ENCODE measurements around the gene VSTM2B.

VSTM2B gene

DNA sequence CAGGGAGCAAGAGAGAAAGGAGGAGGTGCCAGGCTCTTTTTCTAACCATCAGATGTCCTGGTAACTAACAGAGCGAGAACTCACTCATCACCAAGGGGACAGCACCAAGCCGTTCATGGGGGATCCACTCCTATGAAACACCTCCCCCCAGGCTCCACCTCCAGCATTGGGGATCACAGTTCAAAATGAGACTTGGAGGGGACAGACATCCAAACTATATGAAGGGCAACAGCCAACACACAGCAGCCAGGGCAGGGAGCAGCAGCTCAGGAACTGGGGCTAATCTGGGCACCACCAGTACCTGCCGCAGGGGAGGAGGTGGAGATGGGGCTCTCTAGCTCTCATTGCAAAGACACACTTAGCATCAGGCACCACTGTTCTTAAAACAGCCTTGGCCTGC, 34.3 kb upstream of the VSTM2B start:
- Histone ChIP-seq H3K4me1 (ENCODE audit: control insufficient read depth in 2 of 2, insufficient read depth in 1 of 2, low read depth in 1 of 2, low read length in 2 of 2) (no peaks in the 10 kb centered on the region), H3K4me2 (ENCODE audit: insufficient read depth, low read length, poor library complexity, severe bottlenecking) (no peak overlapping the region), H3K18ac (ENCODE audit: low read length) (no peak overlapping the region), H3K23ac (ENCODE audit: low read depth, low read length, poor library complexity) (no peak overlapping the region), H4K8ac (ENCODE audit: low read depth, low read length) (no peak overlapping the region), H3K36me3 (replicated peaks in 1 of 2; ENCODE audit: control insufficient read depth in 2 of 2, insufficient read depth in 2 of 2, low read length in 2 of 2) (no peaks in the 10 kb centered on the region), H3K9me3 (replicated peaks in 1 of 2; ENCODE audit: control insufficient read depth in 2 of 2, insufficient read depth in 1 of 2, low read depth in 1 of 2, low read length in 2 of 2) (no peaks in the 10 kb centered on the region), H3K79me1 (ENCODE audit: low read depth, low read length) (no peaks in the 10 kb centered on the region), H3K4ac (ENCODE audit: low read length) (no peak overlapping the region), H2BK5ac (ENCODE audit: low read length) (no peak overlapping the region), H3K4me3 (ENCODE audit: low read length in 2 of 2) (no peak overlapping the region), H3K27ac (replicated peaks; ENCODE audit: low read length) (no peak overlapping the region), H2AK5ac (ENCODE audit: low read depth, low read length) (no peak overlapping the region), H3K14ac (ENCODE audit: low read length) (no peak overlapping the region), H3K27me3 (ENCODE audit: control insufficient read depth in 3 of 3, insufficient read depth in 3 of 3, low read depth in 1 of 3, low read length in 3 of 3) (peaks cover 0 to 6% (median 0%) of the 10 kb centered on the region in 3 experiments), H2BK120ac (ENCODE audit: low read depth, low read length) (no peak overlapping the region), H2AFZ (ENCODE audit: low read length) (no peak overlapping the region), H3K9ac (ENCODE audit: low read depth, low read length, poor library complexity) (no peak overlapping the region), H2BK12ac (ENCODE audit: low read length) (no peak overlapping the region), H4K91ac (ENCODE audit: low read depth, low read length, poor library complexity) (no peak overlapping the region), H2BK15ac (ENCODE audit: low read length) (no peak overlapping the region)
- no CpG with 5 or more reads among the region's 3 CpGs for WGBS, 2 donors (ENCODE audit: extremely low coverage in 2 of 2, insufficient read length in 2 of 2, insufficient replicate concordance in 1 of 2)
- no peak for DNase-seq (ENCODE audit: low spot score)

DNA sequence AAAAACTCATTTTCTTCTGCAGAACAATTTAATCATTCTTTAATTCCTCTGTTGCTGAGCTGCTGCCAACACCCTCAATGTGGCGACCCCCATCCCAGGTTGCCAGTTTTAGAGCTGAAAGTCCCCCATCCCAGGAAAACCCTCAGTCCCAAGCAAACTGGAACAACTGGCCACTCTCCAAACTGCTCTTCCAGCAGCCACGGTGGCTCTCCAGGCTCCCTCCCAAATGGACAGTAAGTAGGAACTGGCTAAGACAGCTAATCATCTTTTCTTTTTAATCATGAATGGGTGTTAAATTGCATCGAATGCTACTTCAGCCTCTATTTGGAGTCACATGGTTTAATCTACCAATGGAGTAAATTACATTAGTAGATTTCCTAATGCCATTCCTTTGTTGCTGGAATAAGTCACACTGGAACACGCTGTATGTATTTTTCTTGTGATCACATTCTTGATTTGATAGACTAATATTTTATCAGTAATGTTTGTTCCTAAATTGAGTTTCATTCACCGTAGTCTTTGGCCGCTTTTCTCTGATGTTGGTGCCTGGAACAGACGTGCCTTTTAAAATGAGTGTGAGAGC, 33.7 kb upstream of the VSTM2B start:
- Histone ChIP-seq H3K27ac (replicated peaks; ENCODE audit: low read length) (no peak overlapping the region), H3K23ac (ENCODE audit: low read depth, low read length, poor library complexity) (no peak overlapping the region), H3K4me2 (ENCODE audit: insufficient read depth, low read length, poor library complexity, severe bottlenecking) (no peak overlapping the region), H3K9me3 (replicated peaks in 1 of 2; ENCODE audit: control insufficient read depth in 2 of 2, insufficient read depth in 1 of 2, low read depth in 1 of 2, low read length in 2 of 2) (no peaks in the 10 kb centered on the region), H3K14ac (ENCODE audit: low read length) (no peak overlapping the region), H3K27me3 (ENCODE audit: control insufficient read depth in 3 of 3, insufficient read depth in 3 of 3, low read depth in 1 of 3, low read length in 3 of 3) (peaks cover 0 to 6% (median 0%) of the 10 kb centered on the region in 3 experiments), H3K79me1 (ENCODE audit: low read depth, low read length) (no peaks in the 10 kb centered on the region), H3K18ac (ENCODE audit: low read length) (no peak overlapping the region), H2BK120ac (ENCODE audit: low read depth, low read length) (no peak overlapping the region), H4K91ac (ENCODE audit: low read depth, low read length, poor library complexity) (no peak overlapping the region), H2BK5ac (ENCODE audit: low read length) (no peak overlapping the region), H3K36me3 (replicated peaks in 1 of 2; ENCODE audit: control insufficient read depth in 2 of 2, insufficient read depth in 2 of 2, low read length in 2 of 2) (no peaks in the 10 kb centered on the region), H2BK12ac (ENCODE audit: low read length) (no peak overlapping the region), H2AK5ac (ENCODE audit: low read depth, low read length) (no peak overlapping the region), H3K4ac (ENCODE audit: low read length) (no peak overlapping the region), H4K8ac (ENCODE audit: low read depth, low read length) (no peak overlapping the region), H2AFZ (ENCODE audit: low read length) (no peak overlapping the region), H2BK15ac (ENCODE audit: low read length) (no peak overlapping the region), H3K4me1 (ENCODE audit: control insufficient read depth in 2 of 2, insufficient read depth in 1 of 2, low read depth in 1 of 2, low read length in 2 of 2) (no peaks in the 10 kb centered on the region), H3K9ac (ENCODE audit: low read depth, low read length, poor library complexity) (no peak overlapping the region), H3K4me3 (ENCODE audit: low read length in 2 of 2) (no peak overlapping the region)
- no peak for DNase-seq (ENCODE audit: low spot score)
- no CpG with 5 or more reads among the region's 7 CpGs for WGBS, 2 donors (ENCODE audit: extremely low coverage in 2 of 2, insufficient read length in 2 of 2, insufficient replicate concordance in 1 of 2)

DNA sequence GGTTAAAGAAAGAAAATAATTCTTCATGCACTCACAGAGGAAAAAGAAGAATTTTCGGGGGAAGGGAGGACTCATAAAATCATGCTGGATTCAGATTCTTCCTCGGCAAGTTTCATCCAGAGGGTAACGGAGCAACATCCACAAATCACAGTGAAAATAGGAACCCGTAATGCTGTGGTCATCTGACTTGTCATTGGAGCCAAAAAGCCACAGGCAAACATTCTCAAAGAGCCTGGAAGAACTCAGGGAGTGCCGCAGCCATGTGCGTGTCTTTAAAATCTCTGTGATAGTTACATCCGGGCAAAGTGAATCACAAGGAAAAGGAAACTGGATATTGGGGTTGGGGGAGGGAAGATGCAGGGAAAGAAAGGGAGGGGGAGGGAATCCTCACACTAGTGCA, 33.0 kb upstream of the VSTM2B start:
- Histone ChIP-seq H2BK12ac (ENCODE audit: low read length) (no peak overlapping the region), H4K8ac (ENCODE audit: low read depth, low read length) (no peak overlapping the region), H3K23ac (ENCODE audit: low read depth, low read length, poor library complexity) (no peak overlapping the region), H3K4me1 (ENCODE audit: control insufficient read depth in 2 of 2, insufficient read depth in 1 of 2, low read depth in 1 of 2, low read length in 2 of 2) (no peaks in the 10 kb centered on the region), H3K4ac (ENCODE audit: low read length) (no peak overlapping the region), H3K18ac (ENCODE audit: low read length) (no peak overlapping the region), H4K91ac (ENCODE audit: low read depth, low read length, poor library complexity) (no peak overlapping the region), H2AFZ (ENCODE audit: low read length) (peak overlapping the region; percentile 59), H3K14ac (ENCODE audit: low read length) (no peak overlapping the region), H2BK5ac (ENCODE audit: low read length) (no peak overlapping the region), H3K27ac (replicated peaks; ENCODE audit: low read length) (no peak overlapping the region), H3K4me3 (ENCODE audit: low read length in 2 of 2) (no peak overlapping the region), H3K4me2 (ENCODE audit: insufficient read depth, low read length, poor library complexity, severe bottlenecking) (no peak overlapping the region), H2AK5ac (ENCODE audit: low read depth, low read length) (no peak overlapping the region), H2BK120ac (ENCODE audit: low read depth, low read length) (no peak overlapping the region), H3K9me3 (replicated peaks in 1 of 2; ENCODE audit: control insufficient read depth in 2 of 2, insufficient read depth in 1 of 2, low read depth in 1 of 2, low read length in 2 of 2) (no peaks in the 10 kb centered on the region), H3K9ac (ENCODE audit: low read depth, low read length, poor library complexity) (no peak overlapping the region), H3K27me3 (ENCODE audit: control insufficient read depth in 3 of 3, insufficient read depth in 3 of 3, low read depth in 1 of 3, low read length in 3 of 3) (peaks cover 0 to 6% (median 0%) of the 10 kb centered on the region in 3 experiments), H3K79me1 (ENCODE audit: low read depth, low read length) (no peaks in the 10 kb centered on the region), H2BK15ac (ENCODE audit: low read length) (no peak overlapping the region), H3K36me3 (replicated peaks in 1 of 2; ENCODE audit: control insufficient read depth in 2 of 2, insufficient read depth in 2 of 2, low read length in 2 of 2) (no peaks in the 10 kb centered on the region)
- DNase-seq (ENCODE audit: low spot score) = no peak
- no CpG with 5 or more reads among the region's 7 CpGs for WGBS, 2 donors (ENCODE audit: extremely low coverage in 2 of 2, insufficient read length in 2 of 2, insufficient replicate concordance in 1 of 2)

GRCh38 chr19:29495091-29495490, 30.7 kb upstream of the VSTM2B start:
- no peak overlapping the region for H2BK15ac ChIP-seq (ENCODE audit: low read length)
- no peak overlapping the region for H3K14ac ChIP-seq (ENCODE audit: low read length)
- no peak overlapping the region for H2BK12ac ChIP-seq (ENCODE audit: low read length)
- no peaks in the 10 kb centered on the region for H3K9me3 ChIP-seq (replicated peaks in 1 of 2; ENCODE audit: control insufficient read depth in 2 of 2, insufficient read depth in 1 of 2, low read depth in 1 of 2, low read length in 2 of 2)
- H2BK5ac ChIP-seq (ENCODE audit: low read length) = no peak overlapping the region
- no peaks in the 10 kb centered on the region for H3K4me1 ChIP-seq (ENCODE audit: control insufficient read depth in 2 of 2, insufficient read depth in 1 of 2, low read depth in 1 of 2, low read length in 2 of 2)
- H3K27me3 ChIP-seq (ENCODE audit: control insufficient read depth in 3 of 3, insufficient read depth in 3 of 3, low read depth in 1 of 3, low read length in 3 of 3) = peaks cover 0 to 6% (median 0%) of the 10 kb centered on the region in 3 experiments
- no CpG with 5 or more reads among the region's 4 CpGs for WGBS, 2 donors (ENCODE audit: extremely low coverage in 2 of 2, insufficient read length in 2 of 2, insufficient replicate concordance in 1 of 2)
- H4K91ac ChIP-seq (ENCODE audit: low read depth, low read length, poor library complexity) = no peak overlapping the region
- H3K4me2 ChIP-seq (ENCODE audit: insufficient read depth, low read length, poor library complexity, severe bottlenecking) = no peak overlapping the region
- DNase-seq (ENCODE audit: low spot score) = no peak
- no peaks in the 10 kb centered on the region for H3K36me3 ChIP-seq (replicated peaks in 1 of 2; ENCODE audit: control insufficient read depth in 2 of 2, insufficient read depth in 2 of 2, low read length in 2 of 2)
- no peak overlapping the region for H2BK120ac ChIP-seq (ENCODE audit: low read depth, low read length)
- no peak overlapping the region for H3K27ac ChIP-seq (replicated peaks; ENCODE audit: low read length)
- H2AFZ ChIP-seq (ENCODE audit: low read length) = no peak overlapping the region
- no peak overlapping the region for H2AK5ac ChIP-seq (ENCODE audit: low read depth, low read length)
- no peak overlapping the region for H3K4me3 ChIP-seq (ENCODE audit: low read length in 2 of 2)
- H3K9ac ChIP-seq (ENCODE audit: low read depth, low read length, poor library complexity) = no peak overlapping the region
- H3K23ac ChIP-seq (ENCODE audit: low read depth, low read length, poor library complexity) = no peak overlapping the region
- H3K79me1 ChIP-seq (ENCODE audit: low read depth, low read length) = no peaks in the 10 kb centered on the region
- H4K8ac ChIP-seq (ENCODE audit: low read depth, low read length) = no peak overlapping the region
- no peak overlapping the region for H3K18ac ChIP-seq (ENCODE audit: low read length)
- H3K4ac ChIP-seq (ENCODE audit: low read length) = no peak overlapping the region

Data from neuronal stem cell (in vitro differentiated cells).